Glutamatergic neuron (in vitro differentiated cells): ENCODE measurements around the gene TSSC4. TPM values are rescaled to one million over a fixed set of nuclear protein-coding genes. Genes with fewer than 3 reads are reported as not detected.

ENCODE experiments used
- DNase-seq: peaks from one replicate; pipeline ENCODE4 v3.0.0; 2022
- H3K27ac Mint-ChIP-seq: one replicate; pipeline ENCODE4 v1.8.0; 2020; ENCODE audit warnings: mild to moderate bottlenecking, mixed read lengths, inconsistent platforms; ENCODE audit not compliant: unreplicated experiment
- H3K27me3 Mint-ChIP-seq: one replicate; pipeline ENCODE4 v1.8.0; 2020; ENCODE audit warnings: mild to moderate bottlenecking, moderate library complexity, mixed read lengths, inconsistent platforms; ENCODE audit not compliant: unreplicated experiment
- H3K36me3 Mint-ChIP-seq: one replicate; pipeline ENCODE4 v1.8.0; 2020; ENCODE audit warnings: mild to moderate bottlenecking, mixed read lengths, inconsistent platforms; ENCODE audit not compliant: unreplicated experiment
- H3K4me1 Mint-ChIP-seq: one replicate; pipeline ENCODE4 v1.8.0; 2020; ENCODE audit warnings: mild to moderate bottlenecking, low read depth, mixed read lengths, inconsistent platforms; ENCODE audit not compliant: unreplicated experiment
- H3K4me3 Mint-ChIP-seq: one replicate; pipeline ENCODE4 v1.8.0; 2020; ENCODE audit warnings: mild to moderate bottlenecking, mixed read lengths, inconsistent platforms; ENCODE audit not compliant: unreplicated experiment
- H3K9me3 Mint-ChIP-seq: one replicate; pipeline ENCODE4 v1.8.0; 2020; ENCODE audit warnings: mild to moderate bottlenecking, moderate library complexity, mixed read lengths, inconsistent platforms; ENCODE audit not compliant: unreplicated experiment
- CTCF ChIP-seq: fragments of 200-600 bp; sonication (generic); IDR thresholded peaks from one replicate; pipeline ENCODE4 v1.5.0; 2021; ENCODE audit not compliant: partially characterized antibody, unreplicated experiment
- total RNA-seq: library from RNA; stranded (reverse); fragmentation: NEBNext Ultra II Directional; extraction: Animal tissue kit (Norgen Biotek cat#: 25700); gene quantifications from one replicate; pipeline ENCODE4 v1.2.1, GENCODE V29; 2021; ENCODE audit not compliant: unreplicated experiment

TSSC4 gene
- total RNA-seq, 1 donor from 2014 or later, result 49.7 TPM

- peak; percentile 80 for DNase-seq
- H3K4me3 Mint-ChIP-seq, result no peak overlapping the region
- H3K27me3 Mint-ChIP-seq, result peaks cover 2% of the 10 kb centered on the region
- no peaks in the 10 kb centered on the region for H3K4me1 Mint-ChIP-seq
- H3K36me3 Mint-ChIP-seq, result no peaks in the 10 kb centered on the region
- peak; percentile 84 for TF ChIP-seq CTCF
- H3K27ac Mint-ChIP-seq, result no peak overlapping the region
- peaks cover 5% of the 10 kb centered on the region for H3K9me3 Mint-ChIP-seq
Observed at GRCh38 chr11:2420502-2421225, 20.1 kb downstream of the TSSC4 start.

- Mint-ChIP-seq H3K4me1 (no peaks in the 10 kb centered on the region), H3K27ac (no peak overlapping the region), H3K9me3 (peaks cover 7% of the 10 kb centered on the region), H3K36me3 (no peaks in the 10 kb centered on the region), H3K4me3 (no peak overlapping the region), H3K27me3 (peaks cover 2% of the 10 kb centered on the region)
- DNase-seq, result peak; percentile 15
- TF ChIP-seq CTCF, result no peak
Observed at GRCh38 chr11:2421226-2421994, 20.9 kb downstream of the TSSC4 start.

GRCh38 chr11:2421996-2422395 is 21.4 kb downstream of the TSSC4 start:
- TF ChIP-seq CTCF, result no peak
- Mint-ChIP-seq H3K9me3 (peaks cover 5% of the 10 kb centered on the region), H3K27ac (no peak overlapping the region), H3K27me3 (no peaks in the 10 kb centered on the region), H3K4me3 (no peak overlapping the region), H3K4me1 (no peaks in the 10 kb centered on the region), H3K36me3 (no peaks in the 10 kb centered on the region)
- no peak for DNase-seq

GRCh38 chr11:2422461-2423156 is 22.1 kb downstream of the TSSC4 start:
- H3K36me3 Mint-ChIP-seq, result no peaks in the 10 kb centered on the region
- no peaks in the 10 kb centered on the region for H3K27me3 Mint-ChIP-seq
- peaks cover 4% of the 10 kb centered on the region for H3K9me3 Mint-ChIP-seq
- no peak overlapping the region for H3K27ac Mint-ChIP-seq
- no peaks in the 10 kb centered on the region for H3K4me1 Mint-ChIP-seq
- no peak overlapping the region for H3K4me3 Mint-ChIP-seq
- no peak for TF ChIP-seq CTCF
- peak; percentile 12 for DNase-seq
